Measurements from ENCODE around the gene ABHD4.

The ABHD4 gene

GRCh38 chr14:22593189-22593588 lies 4.9 kb upstream of the ABHD4 start:
- TF ChIP-seq, protein P1, sequence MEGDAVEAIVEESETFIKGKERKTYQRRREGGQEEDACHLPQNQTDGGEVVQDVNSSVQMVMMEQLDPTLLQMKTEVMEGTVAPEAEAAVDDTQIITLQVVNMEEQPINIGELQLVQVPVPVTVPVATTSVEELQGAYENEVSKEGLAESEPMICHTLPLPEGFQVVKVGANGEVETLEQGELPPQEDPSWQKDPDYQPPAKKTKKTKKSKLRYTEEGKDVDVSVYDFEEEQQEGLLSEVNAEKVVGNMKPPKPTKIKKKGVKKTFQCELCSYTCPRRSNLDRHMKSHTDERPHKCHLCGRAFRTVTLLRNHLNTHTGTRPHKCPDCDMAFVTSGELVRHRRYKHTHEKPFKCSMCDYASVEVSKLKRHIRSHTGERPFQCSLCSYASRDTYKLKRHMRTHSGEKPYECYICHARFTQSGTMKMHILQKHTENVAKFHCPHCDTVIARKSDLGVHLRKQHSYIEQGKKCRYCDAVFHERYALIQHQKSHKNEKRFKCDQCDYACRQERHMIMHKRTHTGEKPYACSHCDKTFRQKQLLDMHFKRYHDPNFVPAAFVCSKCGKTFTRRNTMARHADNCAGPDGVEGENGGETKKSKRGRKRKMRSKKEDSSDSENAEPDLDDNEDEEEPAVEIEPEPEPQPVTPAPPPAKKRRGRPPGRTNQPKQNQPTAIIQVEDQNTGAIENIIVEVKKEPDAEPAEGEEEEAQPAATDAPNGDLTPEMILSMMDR (IDR thresholded peaks at IDR 0.05; ENCODE audit: low read depth, low read length, missing control alignments), result no peak
- DNase-seq (ENCODE audit: low read depth), result no peak
- no peak overlapping the region for H3K4me3 ChIP-seq (ENCODE audit: low read depth, low read length)

- TF ChIP-seq, protein P1 (IDR thresholded peaks at IDR 0.05; ENCODE audit: low read depth, low read length, missing control alignments), result no peak
Observed at GRCh38 chr14:22593601-22594000, 4.5 kb upstream of the ABHD4 start.

DNA sequence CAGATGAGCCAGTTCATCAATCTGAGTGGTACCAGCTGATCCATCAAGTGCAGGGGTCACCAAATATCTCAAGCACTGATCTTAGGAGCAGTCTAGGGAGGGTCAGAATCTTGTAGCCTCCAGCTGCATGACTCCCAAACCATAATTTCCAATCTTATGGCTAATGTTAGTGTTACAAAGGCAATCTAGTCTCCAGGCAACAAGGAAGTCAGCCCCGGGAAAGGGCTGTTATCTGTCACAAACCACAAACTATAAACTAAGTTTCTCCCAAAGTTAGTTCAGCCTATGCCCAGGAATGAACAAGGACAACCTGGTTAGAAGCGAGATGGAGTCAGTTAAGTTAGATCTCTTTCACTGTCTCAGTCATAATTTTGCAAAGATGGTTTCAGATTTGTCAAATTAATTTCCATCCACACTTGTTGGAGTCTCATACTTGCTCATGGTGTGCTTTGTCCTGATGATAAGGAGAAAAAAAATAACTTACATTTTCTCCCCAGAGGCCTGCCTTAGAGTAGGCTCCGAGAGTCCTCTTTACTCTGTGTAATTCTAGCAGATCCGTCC lies 3.9 kb upstream of the ABHD4 start:
- no peak for DNase-seq (ENCODE audit: low read depth)
- TF ChIP-seq, protein P1 (IDR thresholded peaks at IDR 0.05; ENCODE audit: low read depth, low read length, missing control alignments), result no peak
- no peak overlapping the region for H3K4me3 ChIP-seq (ENCODE audit: low read depth, low read length)

More at GRCh38 chr14:22593601-22594000, 4.5 kb upstream of the ABHD4 start:
- no peak for DNase-seq (ENCODE audit: low read depth)
- H3K4me3 ChIP-seq (ENCODE audit: low read depth, low read length), result no peak overlapping the region

GRCh38 chr14:22596354-22596879 lies 1.7 kb upstream of the ABHD4 start:
- TF ChIP-seq, protein P1 (IDR thresholded peaks at IDR 0.05; ENCODE audit: low read depth, low read length, missing control alignments), result no peak
- no peak overlapping the region for H3K4me3 ChIP-seq (ENCODE audit: low read depth, low read length)

DNA sequence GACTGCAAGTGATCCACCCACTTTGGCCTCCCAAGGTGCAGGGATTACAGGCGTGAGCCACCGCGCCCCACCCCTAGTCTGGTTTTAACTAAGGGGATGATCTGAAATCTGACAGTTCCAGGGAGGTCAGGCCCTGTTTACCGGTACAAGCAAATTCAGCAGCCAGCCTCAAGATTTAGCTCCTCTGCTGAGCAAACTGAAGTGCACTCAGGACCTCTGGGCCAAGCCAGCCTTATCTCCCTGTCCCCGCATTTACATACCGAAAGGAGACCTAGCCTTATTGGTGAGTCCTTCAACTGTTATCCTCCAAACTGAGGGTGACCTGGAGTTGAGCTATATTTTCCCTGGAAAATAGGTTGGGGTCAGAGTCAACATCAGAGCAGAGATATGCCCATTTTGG lies 835 bp upstream of the ABHD4 start:
- H3K4me3 ChIP-seq (ENCODE audit: low read depth, low read length), result no peak overlapping the region; the same call in 1 of the 2 replicates
- TF ChIP-seq, protein P1 (IDR thresholded peaks at IDR 0.05; ENCODE audit: low read depth, low read length, missing control alignments), result no peak
- DNase-seq (ENCODE audit: low read depth), result no peak

More at GRCh38 chr14:22596354-22596879, 1.7 kb upstream of the ABHD4 start:
- DNase-seq (ENCODE audit: low read depth), result no peak

DNA sequence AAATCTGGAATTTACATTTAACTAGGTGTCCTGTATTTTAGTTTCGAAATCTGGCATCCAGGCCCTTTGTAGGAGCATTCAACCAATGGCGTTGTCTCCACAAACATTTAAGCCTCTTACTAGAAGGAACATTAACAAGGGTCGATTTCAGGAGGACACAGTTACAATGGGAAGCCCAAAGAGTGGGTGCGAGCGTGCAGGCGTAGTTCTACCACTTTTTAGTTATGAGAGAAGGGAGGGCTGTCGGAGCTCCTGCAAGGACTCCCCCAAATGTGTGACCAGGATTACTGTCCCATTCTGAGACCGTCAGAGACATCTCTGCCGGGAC lies 365 bp upstream of the ABHD4 start:
- peak overlapping the region; percentile 66 for H3K4me3 ChIP-seq (ENCODE audit: low read depth, low read length)
- TF ChIP-seq, protein P1 (IDR thresholded peaks at IDR 0.05; ENCODE audit: low read depth, low read length, missing control alignments), result no peak
- DNase-seq (ENCODE audit: low read depth), result no peak

DNA sequence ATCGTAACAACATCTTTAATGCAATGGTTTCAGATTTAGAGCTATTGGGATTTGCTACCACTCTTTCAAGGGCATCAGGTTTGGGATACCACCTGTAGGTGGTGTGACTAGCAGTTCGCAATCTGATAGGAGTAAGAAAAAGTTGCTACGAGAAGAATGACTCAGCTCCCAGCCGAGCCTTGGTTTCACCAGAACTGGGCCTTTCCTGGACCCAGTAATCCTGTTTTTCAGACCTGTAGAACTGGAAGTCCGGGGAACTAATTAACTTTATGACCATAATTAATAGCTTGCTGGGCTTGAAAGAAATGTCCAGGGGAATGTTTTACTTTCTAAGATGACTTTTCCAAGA lies 770 bp downstream of the ABHD4 start:
- DNase-seq (ENCODE audit: low read depth), result no peak
- TF ChIP-seq, protein P1 (IDR thresholded peaks at IDR 0.05; ENCODE audit: low read depth, low read length, missing control alignments), result peak; percentile 32
- peak overlapping the region; percentile 66 for H3K4me3 ChIP-seq (ENCODE audit: low read depth, low read length)

Measured in GM12864 (cell line).